Panc1 (cell line): ENCODE results near the gene ALPK1. TPM values are rescaled to one million over a fixed set of nuclear protein-coding genes. Genes with fewer than 3 reads are reported as not detected.

Experiments used
- ATAC-seq: fragments of 200-7000 bp; cut with Tn5 transposase; 2 replicates; pipeline ENCODE4 v1.9.1; 2020; ENCODE audit warnings: mild to moderate bottlenecking, moderate library complexity
- BruUV-seq: library from RNA; stranded (reverse); fragments of 400-500 nt; replicated peaks from 2 replicates; lab custom pipeline; 2021; lab: Mats Ljungman, UMichigan
- CTCF ChIA-PET: fragments of 300-600 bp; sonication (Branson Sonifier 250); formaldehyde crosslinking; loops from one replicate; lab custom pipeline; 2022; ENCODE audit warnings: antibody characterized with exemption; lab: Charles Lee
- POLR2A ChIA-PET: fragments of 300-600 bp; sonication (Branson Sonifier 250); formaldehyde crosslinking; loops from one replicate; lab custom pipeline; 2022; ENCODE audit warnings: antibody characterized with exemption; lab: Charles Lee
- DNase-seq: peaks from one replicate; pipeline ENCODE4 v3.0.0-alpha.2; 2010; ENCODE audit warnings: low read depth, low spot score
- H3K27ac ChIP-seq: 2 replicates; pipeline ENCODE4 v1.5.1; 2011; ENCODE audit warnings: mild to moderate bottlenecking, low read length, inconsistent platforms
- H3K27me3 ChIP-seq: fragments of 200-500 bp; sonication (Bioruptor generic); 2 replicates; pipeline ENCODE4 v1.6.0; 2014; ENCODE audit warnings: low read length, inconsistent platforms; ENCODE audit not compliant: control insufficient read depth, insufficient read depth
- H3K36me3 ChIP-seq: fragments of 200-500 bp; sonication (Bioruptor generic); 2 replicates; pipeline ENCODE4 v1.5.1; 2014; ENCODE audit warnings: inconsistent platforms, mild to moderate bottlenecking, low read length, moderate library complexity; ENCODE audit not compliant: control insufficient read depth, insufficient read depth
- H3K4me1 ChIP-seq: 2 replicates; pipeline ENCODE4 v1.5.1; 2011; ENCODE audit warnings: inconsistent platforms, mild to moderate bottlenecking, low read length, moderate library complexity; ENCODE audit not compliant: control insufficient read depth, insufficient read depth
- H3K4me3 ChIP-seq, 2 experiments: 2 replicates each; pipeline ENCODE4 v1.5.1; 2011 to 2012; ENCODE audit warnings: low read depth in 2 of 2, low read length in 2 of 2, mild to moderate bottlenecking in 2 of 2, inconsistent platforms in 1 of 2, moderate library complexity in 1 of 2
- H3K9me3 ChIP-seq: fragments of 200-500 bp; sonication (Bioruptor generic); 2 replicates; pipeline ENCODE4 v1.5.1; 2014; ENCODE audit warnings: low read depth, mild to moderate bottlenecking, inconsistent platforms, low read length, moderate library complexity; ENCODE audit not compliant: control insufficient read depth, insufficient read depth
- POLR2AphosphoS5 ChIP-seq: IDR thresholded peaks from 2 replicates; pipeline ENCODE4 v1.6.1; 2012; ENCODE audit warnings: mild to moderate bottlenecking, low read depth, low read length, moderate library complexity
- REST ChIP-seq, 2 experiments: IDR thresholded peaks; 2 replicates each; pipeline ENCODE4 v1.6.1; 2011 to 2012; ENCODE audit warnings: low read depth in 2 of 2, control low read depth in 1 of 2, low read length in 1 of 2, mild to moderate bottlenecking in 1 of 2, moderate library complexity in 1 of 2; ENCODE audit not compliant: insufficient read depth in 1 of 2
- SIN3A ChIP-seq: IDR thresholded peaks from 2 replicates; pipeline ENCODE4 v1.6.1; 2012; ENCODE audit warnings: low read depth, mild to moderate bottlenecking, low read length, moderate library complexity, borderline replicate concordance; ENCODE audit not compliant: insufficient read depth
- TCF7L2 ChIP-seq: IDR thresholded peaks from 2 replicates; pipeline ENCODE4 v1.6.1; 2011; ENCODE audit warnings: mild to moderate bottlenecking, low read depth, low read length, inconsistent platforms
- in situ Hi-C: cut with HindIII; loops from 2 replicates; pipeline ENCODE4 v1.10.0; 2016; ENCODE audit warnings: low sequenced_read_pairs, low pct_unique_long_range_greater_than_20kb
- intact Hi-C: fragments of 100-400 bp; cut with micrococcal nuclease; formaldehyde crosslinking; loops from one replicate; pipeline ENCODE4 v1.10.0; 2022; ENCODE audit not compliant: unreplicated experiment
- total RNA-seq: library from RNA; stranded (reverse); gene quantifications from one replicate; pipeline ENCODE4 v1.2.1, GENCODE V29; 2021; ENCODE audit not compliant: unreplicated experiment
- TF ChIP-seq, protein P1 (sequence below): fragments of 450-650 bp; IDR thresholded peaks from 2 replicates; pipeline ENCODE4 v1.5.1; 2017; ENCODE audit warnings: mild to moderate bottlenecking

The ALPK1 gene
- total RNA-seq, 1 experiment from 2014 or later, result 1.4 TPM

GRCh38 chr4:112341033-112341432 lies 43.9 kb downstream of the ALPK1 start:
- TF ChIP-seq POLR2AphosphoS5 (no peak), REST (IDR thresholded peaks at IDR 0.05; ENCODE audit: insufficient read depth in 1 of 2, low read depth in 2 of 2, low read length in 1 of 2) (no peak), SIN3A (no peak), TCF7L2 (no peak)
- TF ChIP-seq, protein P1, sequence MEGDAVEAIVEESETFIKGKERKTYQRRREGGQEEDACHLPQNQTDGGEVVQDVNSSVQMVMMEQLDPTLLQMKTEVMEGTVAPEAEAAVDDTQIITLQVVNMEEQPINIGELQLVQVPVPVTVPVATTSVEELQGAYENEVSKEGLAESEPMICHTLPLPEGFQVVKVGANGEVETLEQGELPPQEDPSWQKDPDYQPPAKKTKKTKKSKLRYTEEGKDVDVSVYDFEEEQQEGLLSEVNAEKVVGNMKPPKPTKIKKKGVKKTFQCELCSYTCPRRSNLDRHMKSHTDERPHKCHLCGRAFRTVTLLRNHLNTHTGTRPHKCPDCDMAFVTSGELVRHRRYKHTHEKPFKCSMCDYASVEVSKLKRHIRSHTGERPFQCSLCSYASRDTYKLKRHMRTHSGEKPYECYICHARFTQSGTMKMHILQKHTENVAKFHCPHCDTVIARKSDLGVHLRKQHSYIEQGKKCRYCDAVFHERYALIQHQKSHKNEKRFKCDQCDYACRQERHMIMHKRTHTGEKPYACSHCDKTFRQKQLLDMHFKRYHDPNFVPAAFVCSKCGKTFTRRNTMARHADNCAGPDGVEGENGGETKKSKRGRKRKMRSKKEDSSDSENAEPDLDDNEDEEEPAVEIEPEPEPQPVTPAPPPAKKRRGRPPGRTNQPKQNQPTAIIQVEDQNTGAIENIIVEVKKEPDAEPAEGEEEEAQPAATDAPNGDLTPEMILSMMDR, result no peak
- ATAC-seq (no peak), DNase-seq (no peak)
- no peaks in the 10 kb centered on the region for H3K27me3 ChIP-seq
- H3K27ac ChIP-seq, result no peak overlapping the region
- CTCF ChIA-PET, result no interaction called here
- H3K36me3 ChIP-seq, result no peaks in the 10 kb centered on the region
- no peaks in the 10 kb centered on the region for H3K4me1 ChIP-seq
- BruUV-seq, result no TSS peak
- POLR2A ChIA-PET, result no interaction called here
- intact Hi-C loops, result no loop called here
- in situ Hi-C loops, result no loop called here
- H3K9me3 ChIP-seq, result no peaks in the 10 kb centered on the region
- H3K4me3 ChIP-seq, result no peak overlapping the region

GRCh38 chr4:112343330-112344080 lies 46.3 kb downstream of the ALPK1 start:
- DNase-seq (no peak), ATAC-seq (no peak)
- BruUV-seq, result no TSS peak
- POLR2A ChIA-PET, result no interaction called here
- H3K36me3 ChIP-seq, result no peaks in the 10 kb centered on the region
- no peak for TF ChIP-seq REST (IDR thresholded peaks at IDR 0.05; ENCODE audit: insufficient read depth in 1 of 2, low read depth in 2 of 2, low read length in 1 of 2)
- TF ChIP-seq, protein P1, result no peak
- no peak for TF ChIP-seq POLR2AphosphoS5
- TF ChIP-seq SIN3A, result no peak
- no peaks in the 10 kb centered on the region for H3K9me3 ChIP-seq
- no peaks in the 10 kb centered on the region for H3K4me1 ChIP-seq
- intact Hi-C loops, result no loop called here
- no peaks in the 10 kb centered on the region for H3K27me3 ChIP-seq
- no peak overlapping the region for H3K27ac ChIP-seq
- in situ Hi-C loops, result no loop called here
- CTCF ChIA-PET, result no interaction called here
- no peak overlapping the region for H3K4me3 ChIP-seq
